Fibroblast of skin of left quadriceps (primary cell): Measurements from ENCODE around the gene PLA2G3.
"Not testable (repeated sequence)": the region's sequence is repeated elsewhere in the genome, so short reads cannot be mapped to it uniquely, and the experiment has no call there.

Experiments
- DNase-seq, 2 experiments: peaks; one replicate each; pipeline ENCODE4 v3.0.0-alpha.2; 2013; ENCODE audit warnings: low read depth in 2 of 2

The PLA2G3 gene, protein sequence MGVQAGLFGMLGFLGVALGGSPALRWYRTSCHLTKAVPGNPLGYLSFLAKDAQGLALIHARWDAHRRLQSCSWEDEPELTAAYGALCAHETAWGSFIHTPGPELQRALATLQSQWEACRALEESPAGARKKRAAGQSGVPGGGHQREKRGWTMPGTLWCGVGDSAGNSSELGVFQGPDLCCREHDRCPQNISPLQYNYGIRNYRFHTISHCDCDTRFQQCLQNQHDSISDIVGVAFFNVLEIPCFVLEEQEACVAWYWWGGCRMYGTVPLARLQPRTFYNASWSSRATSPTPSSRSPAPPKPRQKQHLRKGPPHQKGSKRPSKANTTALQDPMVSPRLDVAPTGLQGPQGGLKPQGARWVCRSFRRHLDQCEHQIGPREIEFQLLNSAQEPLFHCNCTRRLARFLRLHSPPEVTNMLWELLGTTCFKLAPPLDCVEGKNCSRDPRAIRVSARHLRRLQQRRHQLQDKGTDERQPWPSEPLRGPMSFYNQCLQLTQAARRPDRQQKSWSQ

DNA sequence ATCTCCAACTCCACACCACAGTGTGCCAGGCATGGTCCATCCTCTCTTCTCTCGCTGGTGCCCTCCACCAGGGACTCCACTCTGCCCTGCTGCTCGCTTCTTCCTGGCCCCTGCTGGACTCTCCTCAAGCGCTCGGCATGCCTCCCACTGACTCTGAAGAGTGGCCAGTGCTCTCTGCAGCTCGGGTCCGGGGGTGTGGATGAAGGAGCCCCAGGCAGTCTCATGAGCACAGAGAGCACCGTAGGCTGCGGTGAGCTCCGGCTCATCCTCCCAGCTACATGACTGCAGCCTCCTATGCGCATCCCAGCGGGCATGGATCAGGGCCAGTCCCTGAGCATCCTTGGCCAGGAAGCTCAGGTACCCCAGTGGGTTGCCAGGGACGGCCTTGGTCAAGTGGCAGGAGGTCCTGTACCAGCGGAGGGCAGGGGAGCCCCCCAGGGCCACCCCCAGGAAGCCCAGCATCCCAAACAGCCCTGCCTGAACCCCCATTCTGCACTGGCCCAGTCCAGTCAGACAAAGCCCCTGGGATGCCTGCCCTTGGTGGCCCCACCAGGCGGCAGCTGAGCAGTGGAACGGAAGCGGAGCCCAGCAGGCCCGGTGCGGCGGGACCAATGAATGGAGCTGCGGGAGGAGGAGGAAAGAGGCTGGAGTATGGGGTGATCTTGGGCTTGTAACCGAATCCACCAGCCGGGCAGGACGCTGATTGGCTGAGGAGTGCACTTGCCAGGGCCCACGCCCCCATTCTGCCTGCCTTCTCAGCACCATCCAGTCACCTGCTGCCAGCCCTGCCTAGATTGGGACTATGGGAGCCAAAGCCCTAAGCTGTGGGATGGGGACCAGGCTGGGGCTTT lies at the start of gene PLA2G3:
Gene PLA2G3 (minus strand): TSS at position 643 of the 851 bp plus-strand sequence. CDS start 154 bp downstream, at position 489.
- DNase-seq: peak in 1 of 2 experiments; percentile 14

DNA sequence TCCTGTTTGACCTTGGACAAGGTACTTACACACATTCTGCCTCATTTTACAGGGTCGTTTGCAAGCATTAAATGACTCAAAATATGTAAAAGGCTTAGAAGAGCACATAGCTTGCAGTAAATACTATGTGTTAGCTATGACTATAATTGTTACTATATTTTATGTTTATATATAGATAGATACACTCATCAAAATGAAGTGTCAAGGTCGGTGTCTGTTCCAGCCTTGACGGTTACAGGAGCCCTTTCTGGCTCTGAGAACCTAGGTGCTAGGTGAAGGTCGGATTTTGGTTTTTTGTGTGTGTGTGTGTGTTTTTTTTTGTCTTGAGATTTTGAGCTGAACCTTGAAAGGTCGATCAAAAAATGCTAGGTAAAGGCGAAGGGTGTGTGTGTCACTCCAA lies 47.3 kb upstream of the PLA2G3 start:
- no peak for DNase-seq

DNA sequence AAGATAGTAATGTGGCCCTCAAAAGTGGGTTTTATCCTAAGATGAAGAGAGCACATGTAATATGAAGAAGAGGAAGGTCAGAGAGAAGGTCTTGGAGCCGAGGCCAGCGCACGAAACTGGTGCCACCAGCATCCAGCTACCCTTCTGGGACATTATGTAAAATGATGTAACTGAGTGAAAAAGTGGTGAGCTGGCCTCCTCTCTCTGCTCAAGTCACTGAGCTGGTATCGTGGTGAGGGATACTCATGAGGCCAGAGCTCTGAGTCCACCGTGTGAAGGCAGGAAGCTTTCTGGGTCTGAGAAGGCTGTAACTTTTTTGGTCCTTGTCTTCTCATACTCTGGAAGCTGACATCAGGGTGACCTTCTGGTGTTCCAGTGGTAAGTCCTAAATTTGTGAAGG lies 44.7 kb upstream of the PLA2G3 start:
- DNase-seq: no peak

DNA sequence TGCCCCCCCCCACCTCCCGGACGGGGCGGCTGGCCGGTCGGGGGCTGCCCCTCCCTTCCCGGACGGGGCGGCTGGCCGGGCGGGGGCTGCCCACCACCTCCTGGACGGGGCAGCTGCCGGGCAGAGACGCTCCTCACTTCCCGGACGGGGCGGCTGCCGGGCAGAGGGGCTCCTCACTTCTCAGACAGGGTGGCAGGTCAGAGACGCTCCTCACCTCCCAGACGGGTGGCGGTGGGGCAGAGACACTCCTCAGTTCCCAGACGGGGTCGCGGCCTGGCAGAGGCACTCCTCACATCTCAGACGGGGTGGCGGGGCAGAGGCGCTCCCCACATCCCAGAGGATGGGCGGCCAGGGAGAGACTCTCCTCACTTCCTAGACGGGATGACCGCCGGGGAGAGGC lies 43.7 kb upstream of the PLA2G3 start:
- no peak for DNase-seq

DNA sequence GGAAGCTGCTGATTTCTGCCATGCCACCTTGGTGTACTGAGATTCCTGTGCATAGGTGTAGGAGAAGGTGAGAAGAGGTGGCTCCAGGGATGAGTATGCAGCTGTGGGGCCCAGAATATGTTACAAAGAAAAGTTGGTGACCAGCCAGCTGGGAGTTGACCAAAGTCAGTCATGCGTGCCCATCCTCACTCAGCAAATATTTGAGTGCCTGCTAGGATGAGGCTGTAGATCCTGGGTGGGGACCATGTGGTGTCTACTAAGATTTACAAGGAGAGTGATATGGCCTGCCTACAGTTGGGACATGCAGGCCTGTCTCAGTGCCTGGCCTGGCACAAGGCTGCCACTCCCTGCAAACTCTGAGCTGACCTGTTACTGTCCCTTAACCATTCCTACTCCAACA lies 39.0 kb upstream of the PLA2G3 start:
- DNase-seq: no peak

DNA sequence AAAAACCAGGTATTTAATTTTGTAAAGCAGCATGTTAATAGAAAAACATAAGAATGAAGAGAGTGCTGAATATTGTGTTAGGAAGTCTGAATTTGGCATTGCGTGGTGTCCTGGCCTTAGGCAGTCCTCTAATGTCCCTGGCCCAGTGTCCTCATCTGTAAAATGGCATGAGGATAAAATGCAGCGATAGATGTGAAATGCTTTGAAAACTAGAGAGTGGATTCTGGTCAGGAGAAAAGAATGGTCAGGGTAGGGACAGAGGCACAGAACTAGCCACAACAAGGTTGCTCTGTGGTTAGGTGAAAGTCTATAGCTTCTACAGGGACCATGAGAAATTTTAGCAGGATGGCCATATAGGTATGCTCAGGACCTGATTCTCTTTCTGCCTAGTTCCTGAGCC lies 38.6 kb upstream of the PLA2G3 start:
- no peak for DNase-seq

DNA sequence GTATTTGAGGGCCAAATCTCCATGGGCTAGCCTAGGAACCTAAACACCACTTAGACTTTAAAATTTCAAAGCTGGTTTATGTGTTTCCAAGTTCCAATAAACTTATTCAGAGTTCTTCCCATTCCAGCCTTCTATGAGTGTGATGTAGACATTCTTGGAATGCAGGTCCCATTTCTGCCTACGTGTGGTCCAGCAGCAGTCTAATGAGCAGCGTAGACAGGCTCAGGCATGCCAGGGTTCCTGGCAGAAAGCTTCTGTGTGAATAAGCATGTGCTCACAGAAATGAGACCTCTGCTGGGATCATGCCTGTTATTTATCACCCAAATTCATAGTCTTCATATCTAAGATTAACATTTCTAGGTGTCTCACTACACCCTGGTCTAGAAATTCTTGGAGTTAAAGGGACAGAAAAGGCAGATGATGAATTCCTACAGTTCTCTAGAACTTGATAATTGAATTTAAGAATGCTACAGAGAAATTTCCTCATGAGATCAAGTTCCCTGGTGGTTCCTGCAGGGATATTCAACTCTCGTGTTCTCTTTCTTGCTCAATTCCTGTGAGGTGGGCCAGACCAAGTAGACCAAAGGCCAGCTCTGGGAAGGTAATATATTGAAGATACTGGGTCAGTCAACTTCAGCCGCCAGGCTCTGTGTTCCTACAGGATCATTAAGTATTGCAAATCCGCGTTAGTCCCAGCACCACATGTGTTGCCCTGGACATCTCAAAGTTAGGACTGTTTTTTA lies 37.3 kb upstream of the PLA2G3 start:
- peak; percentile 84 for DNase-seq

DNA sequence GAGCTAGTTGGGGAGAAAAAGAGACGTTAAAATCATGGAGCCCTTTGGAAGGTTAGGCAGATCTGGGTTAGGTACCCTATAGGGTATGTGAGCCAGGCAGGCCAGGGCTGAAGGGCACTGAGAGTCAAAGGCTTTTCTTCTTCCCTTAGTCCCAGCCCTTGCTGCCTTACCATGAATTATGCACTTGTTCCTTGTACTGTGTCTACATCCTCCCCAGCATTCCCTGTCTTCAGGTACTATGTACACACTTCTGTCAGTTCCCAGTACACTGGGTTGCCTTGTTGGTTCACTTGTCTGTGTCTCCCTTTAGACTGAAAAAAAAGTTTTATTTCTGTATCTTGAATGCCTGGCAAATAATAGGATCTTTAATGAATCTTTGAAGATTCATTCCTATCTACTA lies 36.6 kb upstream of the PLA2G3 start:
- no peak for DNase-seq

DNA sequence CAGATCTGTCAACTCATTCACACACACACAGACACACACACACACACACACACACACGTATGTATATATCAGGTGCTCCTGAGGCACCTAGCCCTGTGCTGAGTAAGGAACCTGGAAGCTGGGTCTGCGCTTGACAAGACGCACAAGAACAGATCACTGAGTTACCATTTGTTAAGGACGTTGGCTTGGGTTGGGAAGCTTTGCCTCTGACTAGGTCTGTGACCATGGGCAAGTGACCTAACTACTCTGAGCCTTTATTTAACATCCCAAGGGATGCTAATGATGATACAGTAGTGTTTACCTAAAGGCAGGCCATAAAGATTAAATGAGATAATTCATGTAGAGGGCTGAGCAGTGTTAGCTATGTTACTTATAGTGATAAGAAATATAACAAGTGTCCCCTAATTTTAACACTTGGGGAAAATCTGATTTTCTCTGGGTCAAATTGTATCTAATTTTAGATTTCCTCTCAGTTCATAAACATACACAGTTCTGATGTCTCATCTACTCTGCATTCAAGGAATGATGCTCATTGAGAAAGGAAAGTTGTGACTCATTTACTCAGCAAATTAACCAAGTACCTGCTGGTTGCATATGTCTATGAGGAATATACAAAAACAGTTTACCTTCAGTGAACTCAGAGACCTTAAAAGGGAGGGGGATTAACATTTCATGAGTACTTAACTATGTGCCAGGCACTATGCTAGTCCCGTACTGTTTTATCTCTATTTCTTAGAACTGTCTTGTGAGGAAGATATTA lies 33.3 kb upstream of the PLA2G3 start:
- peak; percentile 63 to 66 for DNase-seq

DNA sequence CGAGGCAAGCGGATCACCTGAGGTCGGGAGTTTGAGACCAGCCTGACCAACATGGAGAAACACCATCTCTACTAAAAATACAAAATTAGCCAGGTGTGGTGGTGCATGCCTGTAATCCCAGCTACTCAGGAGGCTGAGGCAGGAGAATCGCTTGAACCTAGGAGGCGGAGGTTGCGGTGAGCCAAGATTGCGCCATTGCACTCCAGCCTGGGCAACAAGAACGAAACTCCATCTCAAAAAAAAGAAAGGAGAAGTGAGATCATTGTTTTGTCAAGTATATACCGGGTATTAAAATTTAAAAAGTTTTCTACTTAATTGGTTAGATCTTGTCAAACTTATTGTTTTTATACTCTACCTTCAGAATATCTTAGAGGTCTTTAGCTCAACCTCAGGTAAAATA lies 31.4 kb upstream of the PLA2G3 start:
- DNase-seq: not testable (repeated sequence)

DNA sequence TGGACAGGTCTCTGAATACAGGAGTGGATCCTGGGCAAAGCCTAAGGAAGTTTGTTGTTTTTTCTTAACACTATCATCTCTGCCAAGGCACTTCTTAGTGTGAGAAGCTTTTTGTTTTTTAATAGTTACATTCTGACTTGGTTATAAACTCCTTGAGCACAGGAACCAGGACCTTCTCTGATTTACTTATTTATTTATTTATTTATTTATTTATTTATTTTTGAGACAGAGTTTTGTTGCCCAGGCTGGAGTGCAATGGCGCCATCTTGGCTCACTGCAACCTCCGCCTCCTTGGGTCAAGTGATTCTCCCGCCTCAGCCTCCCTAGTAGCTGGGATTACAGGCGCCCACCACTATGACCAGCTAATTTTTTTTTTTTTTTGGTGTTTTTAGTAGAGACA lies 30.7 kb upstream of the PLA2G3 start:
- no peak for DNase-seq

DNA sequence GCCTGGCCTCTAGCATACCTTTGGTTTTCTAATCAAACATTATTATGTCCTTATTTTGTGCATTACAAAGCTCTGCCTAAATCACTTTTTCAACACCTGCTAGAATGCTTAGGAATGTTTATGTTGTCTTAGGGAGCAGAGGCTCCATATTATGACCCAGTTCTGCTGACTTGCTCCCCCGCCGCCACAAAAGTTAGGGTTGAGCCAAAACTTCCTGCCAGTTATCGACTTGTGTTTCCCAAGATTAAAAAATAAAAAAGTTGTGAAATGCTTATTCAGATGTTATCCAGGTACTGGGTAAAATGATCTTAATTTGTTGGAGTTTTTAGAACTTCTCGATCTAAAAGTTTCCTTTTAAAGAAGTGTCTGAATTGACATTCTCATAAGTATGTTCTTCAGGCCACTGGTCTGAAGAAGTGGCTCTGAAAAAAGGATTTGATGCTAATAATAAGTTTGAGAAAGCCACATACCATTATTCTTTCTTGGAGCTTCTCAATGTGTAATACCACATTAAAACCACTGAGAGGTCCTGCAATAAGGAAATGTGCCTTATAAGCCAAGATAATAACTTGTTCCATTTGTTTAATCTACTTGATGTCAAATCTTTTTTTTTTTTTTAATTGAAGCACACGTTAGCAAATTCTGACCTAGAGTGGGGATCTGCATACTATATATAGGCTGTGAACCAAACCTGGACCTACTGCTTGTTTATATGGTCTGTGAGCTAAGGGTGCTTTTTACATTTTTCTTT lies 21.9 kb upstream of the PLA2G3 start:
- DNase-seq: no peak

DNA sequence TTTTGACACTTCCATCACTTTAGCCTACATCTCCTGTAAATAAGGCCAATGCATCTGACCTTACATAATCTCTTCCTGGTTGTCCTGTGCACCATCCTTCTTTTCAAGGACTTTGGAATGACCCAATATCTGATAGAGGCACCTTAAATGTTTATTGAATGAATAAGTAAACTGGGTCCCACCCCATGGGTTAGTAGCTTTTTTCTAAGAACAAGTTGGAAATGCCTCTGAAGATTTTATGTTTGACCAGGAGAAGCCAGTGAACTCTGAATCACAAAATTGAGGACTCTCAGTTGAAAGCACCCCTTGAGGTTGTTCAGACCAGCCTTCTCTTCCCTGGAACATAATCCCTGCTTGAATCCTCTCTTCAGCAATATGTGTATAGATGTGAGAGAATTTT lies 21.1 kb upstream of the PLA2G3 start:
- no peak for DNase-seq

DNA sequence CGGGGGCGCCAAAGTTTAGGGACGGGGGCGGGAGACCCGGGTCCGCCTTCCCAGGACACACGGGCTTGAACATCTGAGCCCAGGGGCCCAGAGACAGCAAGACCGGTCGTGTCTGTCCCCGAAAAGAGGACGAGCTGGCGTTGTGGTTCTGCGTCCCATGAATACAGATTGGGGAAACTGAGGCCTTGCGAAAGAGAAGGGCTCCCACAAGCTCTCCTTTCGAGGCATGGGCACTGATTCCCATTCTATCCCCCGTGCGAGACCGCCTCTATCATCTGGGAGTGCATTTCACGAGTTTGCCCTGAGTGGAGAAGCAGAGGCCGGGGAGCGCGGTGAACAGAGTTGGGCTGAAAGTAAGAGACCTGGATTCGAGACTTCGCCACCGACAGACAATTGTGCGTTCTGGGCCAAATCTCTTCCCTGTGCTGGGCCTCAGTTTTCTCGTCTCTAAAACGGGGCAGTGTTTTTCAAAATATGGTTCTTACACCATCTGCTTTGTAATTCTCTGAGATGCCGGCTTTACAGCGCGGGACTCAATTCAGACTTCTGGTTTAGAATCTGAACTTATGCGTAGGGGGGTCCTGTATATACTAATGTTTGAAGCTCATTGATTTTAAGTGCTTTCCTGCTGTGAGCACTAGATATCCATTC lies 20.1 kb upstream of the PLA2G3 start:
- DNase-seq: no peak

DNA sequence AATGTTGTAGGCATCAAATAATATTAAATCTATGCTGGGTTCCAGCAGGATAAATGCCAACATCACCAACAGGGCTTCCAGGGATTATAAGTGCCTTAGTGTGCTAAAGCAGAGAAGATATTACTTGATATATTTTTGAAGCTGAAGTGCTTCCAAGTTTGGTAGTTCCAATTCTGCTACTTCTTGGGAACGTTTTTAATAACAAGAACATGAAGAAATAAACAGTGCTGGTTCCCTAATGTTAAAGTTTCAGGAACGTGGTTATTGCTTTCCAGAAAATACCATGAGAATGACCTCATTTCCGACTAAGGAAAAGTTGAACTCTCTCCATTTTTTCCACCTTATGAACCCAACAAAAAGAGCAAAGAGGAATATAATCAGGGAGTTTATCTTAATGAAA lies 15.1 kb upstream of the PLA2G3 start:
- DNase-seq: no peak

DNA sequence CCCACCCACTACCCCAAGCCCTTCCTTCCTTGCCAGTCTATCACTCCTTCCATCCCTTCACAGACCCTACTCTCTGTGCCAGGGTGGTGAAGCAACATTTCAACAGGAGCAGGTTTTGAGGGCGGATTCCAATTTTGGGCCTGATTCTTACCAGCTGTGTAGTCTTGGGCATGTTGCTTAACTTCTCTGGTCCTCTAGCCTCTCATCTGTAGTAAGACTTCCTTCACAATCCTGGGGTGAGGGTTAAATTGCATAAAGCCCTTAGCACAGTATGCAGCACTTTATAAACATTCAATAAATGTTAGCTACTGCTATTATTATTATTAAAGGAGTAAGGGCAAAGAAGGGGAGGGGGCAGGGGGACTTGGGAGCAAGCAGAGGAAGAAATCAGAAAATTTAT lies 14.7 kb upstream of the PLA2G3 start:
- DNase-seq: no peak

DNA sequence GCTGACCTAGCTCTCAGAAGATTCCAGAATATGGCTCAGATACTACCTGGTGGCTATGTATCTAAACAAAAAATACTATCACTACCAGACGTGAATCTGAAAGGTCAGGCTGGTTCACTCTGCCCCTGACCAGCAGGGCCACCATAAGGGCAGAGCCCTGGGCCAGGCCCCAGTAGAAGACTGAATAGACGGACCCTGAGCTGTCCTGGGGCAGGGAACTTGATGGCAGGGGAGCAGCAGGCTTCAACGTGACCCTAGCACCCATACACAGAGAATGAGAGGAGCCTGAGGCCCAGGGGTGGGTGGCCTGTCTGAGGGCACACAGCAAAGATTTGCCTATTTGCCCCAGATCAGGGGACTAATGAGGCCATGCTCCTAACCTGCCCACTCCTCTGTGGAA lies 13.0 kb upstream of the PLA2G3 start:
- no peak for DNase-seq

DNA sequence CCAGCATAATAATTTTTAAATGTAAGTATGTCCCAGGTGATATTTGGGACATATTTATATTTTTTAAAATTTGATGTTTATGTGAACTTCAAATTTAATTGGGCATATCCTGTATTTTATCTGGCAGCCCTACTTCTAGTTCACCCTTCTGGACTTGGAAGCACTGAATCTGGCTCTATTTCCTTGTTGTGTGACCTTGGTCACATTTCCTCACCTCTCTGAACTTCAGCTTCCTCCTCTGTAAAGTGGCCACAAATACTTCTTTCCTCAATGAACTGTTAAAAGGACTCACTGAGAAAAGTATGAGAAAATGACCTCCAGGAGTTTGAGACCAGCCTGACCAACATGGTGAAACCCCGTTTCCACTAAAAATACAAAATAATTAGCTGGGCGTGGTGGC lies 11.6 kb upstream of the PLA2G3 start:
- no peak for DNase-seq

DNA sequence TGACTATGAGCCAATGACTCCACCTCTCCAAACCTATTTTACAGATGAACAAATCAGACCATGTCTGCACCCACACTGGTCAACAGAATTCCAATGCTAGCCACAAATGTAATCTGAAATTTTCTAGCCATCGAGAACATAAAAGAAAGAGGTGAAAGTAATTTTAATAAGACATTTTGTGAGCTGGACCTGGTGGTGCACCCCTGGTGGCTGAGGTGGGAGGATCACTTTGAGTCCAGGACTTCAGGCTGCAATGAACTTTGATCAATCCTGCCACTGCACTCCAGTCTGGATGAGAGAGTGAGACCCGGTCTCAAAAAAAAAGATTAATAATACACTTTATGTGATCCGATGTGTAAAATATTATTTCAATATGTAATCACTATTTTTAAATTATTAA lies 10.3 kb upstream of the PLA2G3 start:
- no peak for DNase-seq
